NCI-H2081 treated with DMSO at 0.1 percent for 48 hours (cell line): ENCODE results near the gene FN3KRP.
A peak's percentile ranks its signal among the peaks of the same experiment; 100 is the strongest.

ENCODE experiments used
- DNase-seq: peaks from one replicate; lab custom pipeline; 2025; lab: John Stamatoyannopoulos, UW

The FN3KRP gene, protein sequence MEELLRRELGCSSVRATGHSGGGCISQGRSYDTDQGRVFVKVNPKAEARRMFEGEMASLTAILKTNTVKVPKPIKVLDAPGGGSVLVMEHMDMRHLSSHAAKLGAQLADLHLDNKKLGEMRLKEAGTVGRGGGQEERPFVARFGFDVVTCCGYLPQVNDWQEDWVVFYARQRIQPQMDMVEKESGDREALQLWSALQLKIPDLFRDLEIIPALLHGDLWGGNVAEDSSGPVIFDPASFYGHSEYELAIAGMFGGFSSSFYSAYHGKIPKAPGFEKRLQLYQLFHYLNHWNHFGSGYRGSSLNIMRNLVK

DNA sequence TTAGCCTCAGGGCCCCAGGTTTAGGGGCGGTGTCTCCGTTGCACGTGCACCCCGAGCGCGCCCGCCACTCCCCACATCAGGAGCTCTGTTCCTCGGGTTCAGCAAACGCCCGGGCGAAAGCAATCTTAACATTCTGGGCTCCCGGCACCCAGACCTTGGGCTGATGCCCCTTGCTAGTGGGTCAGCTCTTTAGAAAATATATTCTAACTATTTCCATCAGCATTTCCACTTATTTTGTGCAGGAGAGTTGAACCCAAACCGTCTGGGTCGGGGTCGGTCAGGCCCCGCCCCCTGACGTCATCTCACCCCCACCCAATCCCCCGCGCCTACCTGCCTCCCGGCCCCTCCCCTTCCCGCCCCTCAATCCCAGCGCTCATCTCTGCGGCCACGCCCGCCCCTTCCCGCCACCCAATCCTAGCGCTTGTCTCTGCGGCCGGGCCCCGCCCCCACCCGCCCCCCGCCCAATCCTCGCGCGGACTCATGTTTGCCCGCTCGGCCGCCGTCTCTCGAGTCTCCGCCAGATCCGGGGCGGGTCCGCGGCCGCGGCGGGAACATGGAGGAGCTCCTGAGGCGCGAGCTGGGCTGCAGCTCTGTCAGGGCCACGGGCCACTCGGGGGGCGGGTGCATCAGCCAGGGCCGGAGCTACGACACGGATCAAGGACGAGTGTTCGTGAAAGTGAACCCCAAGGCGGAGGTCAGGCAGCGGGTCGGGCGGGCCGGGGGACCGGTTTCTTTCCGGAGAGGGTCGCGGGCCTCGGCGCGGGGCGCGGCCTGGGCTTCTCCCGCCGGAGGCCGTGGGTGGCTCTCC is at the start of gene FN3KRP:
TSS of gene FN3KRP (plus strand) at position 504 of the 808 bp plus-strand sequence. CDS start at position 554, 50 bp downstream.
- DNase-seq = peak; percentile 73

DNA sequence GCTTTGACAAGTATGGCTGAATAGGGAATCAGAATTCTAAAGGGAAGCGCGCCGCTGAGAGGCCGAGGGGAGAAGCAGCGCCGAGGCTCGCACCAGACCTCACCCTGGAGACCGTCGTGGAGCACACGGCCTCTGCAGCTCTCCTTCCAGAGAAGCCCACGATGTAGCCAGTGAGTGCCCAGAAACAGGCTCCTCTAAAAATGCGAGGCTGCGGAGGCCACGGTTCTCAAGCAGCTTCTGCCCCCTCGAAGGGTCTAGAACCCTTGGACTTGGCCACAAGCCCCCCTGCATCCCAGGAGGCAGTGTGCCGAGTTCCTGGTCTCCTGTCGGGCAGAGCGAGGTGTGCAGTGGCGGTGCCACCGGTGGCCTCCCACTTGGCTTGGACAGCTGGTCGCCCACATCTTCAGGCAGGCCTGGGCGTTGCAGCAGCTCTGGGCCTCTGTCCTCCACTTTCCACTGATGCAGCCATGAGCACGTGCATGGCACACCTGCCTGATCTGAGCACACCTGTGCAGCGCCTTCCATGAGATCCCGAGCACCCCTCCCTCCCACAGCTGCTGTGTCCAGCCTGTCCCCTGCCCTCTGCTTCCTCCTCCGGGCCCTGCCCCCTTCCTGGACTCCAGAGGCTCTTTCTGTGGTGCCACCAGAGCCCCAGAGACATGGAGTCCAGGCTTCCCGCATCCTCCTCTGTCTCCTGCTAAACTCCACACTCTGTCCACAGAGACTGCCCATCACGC is 49.4 kb upstream of the FN3KRP start:
- no peak for DNase-seq

DNA sequence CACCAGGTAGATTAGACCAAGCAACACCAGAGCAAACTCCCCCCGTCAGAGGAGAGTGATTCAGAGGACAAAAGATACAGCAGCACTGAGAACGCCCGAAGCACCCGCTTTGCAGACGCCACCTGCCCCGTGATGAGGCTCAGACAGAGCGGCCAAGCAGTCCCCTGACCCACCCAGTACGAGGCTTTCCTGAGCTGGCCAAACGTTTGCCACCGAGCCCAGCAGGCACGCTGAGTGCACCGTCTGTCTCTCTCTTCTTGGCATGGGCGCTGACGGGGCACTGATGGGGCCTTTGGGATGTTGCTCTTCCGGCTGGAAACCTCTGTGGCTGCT is 48.9 kb upstream of the FN3KRP start:
- no peak for DNase-seq

DNA sequence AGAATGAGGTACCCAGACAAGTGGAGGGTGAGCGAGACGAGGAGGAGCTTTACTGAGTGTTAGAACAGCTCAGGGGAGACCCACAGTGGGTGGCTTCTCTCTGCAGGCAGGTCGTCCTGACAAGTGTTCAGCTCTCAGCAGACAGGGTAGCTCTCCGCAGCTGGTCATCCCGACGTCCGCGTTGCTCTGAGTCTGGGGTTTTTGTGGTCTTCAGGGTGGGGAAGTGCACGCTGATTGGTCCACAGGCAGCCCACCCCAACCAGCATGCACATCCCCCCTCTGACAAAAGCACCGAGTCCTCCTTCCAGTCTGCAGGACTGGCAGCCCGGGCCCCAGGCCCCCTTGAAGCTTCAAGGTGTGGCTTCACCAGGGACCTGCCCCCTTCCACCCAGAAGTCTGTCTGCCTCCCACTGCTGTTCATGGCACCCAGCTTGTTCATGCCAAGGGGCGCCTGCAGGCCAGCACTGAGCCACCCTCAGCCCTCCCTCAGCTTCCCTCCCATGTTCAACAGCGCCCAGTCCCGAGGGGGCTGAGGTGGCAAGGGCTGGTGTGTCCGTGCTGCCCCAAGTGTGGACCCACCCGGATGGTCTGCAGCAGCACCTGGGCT is 48.4 kb upstream of the FN3KRP start:
- DNase-seq = no peak

DNA sequence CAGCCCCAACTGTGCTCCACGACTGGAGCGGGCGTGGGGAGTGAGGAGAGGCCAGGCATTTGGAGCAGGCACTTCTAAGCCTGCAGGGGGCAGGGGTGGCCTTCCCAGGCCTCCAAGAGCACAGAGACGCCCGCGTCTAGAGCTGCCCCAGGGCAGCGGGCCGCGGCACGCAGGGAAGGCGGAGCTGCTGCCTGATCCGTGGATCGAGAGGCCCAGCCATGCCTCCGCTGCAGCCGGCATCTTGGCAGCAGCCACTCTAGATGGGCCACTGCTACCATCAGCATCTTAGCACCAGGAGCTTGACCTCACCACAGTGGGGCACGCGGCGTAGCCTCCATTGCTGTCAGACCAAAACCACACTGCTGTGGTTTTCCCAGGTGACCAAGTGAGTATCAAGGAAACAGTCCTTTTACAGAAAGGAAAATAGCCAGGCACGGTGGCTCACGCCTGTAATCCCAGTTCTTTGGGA is 47.8 kb upstream of the FN3KRP start:
- DNase-seq = no peak

DNA sequence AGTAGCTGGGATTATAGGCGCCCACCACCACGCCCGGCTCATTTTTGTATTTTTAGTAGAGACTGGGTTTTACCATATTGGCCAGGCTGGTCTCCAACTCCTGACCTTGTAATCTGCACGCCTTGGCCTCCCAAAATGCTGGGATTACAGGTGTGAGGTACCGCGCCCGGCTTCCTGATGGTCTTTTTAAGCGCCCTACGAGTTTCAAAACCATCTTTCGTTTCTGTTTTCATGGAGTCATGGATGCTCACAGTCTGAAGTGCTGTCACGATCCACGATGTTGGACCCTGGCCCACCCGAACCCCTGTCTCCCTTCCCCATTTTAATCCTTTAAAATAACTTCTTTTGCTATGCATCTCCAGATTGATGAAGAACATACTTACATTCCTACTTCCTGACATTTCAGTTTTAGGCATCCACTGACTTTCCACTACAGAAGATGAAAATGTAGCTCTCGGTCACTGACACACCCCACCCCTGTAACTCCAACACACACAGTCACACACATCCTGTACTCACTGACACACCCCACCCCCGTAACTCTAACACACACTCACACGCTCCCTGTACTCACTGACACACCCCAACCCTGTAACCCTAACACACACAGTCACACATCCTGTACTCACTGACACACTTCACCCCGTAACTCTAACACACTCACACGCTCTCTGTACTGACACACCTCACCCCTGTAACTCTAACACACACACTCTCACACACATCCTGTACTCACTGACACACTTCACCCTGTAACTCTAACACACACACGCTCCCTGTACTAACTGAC is 45.6 kb upstream of the FN3KRP start:
- DNase-seq = no peak

DNA sequence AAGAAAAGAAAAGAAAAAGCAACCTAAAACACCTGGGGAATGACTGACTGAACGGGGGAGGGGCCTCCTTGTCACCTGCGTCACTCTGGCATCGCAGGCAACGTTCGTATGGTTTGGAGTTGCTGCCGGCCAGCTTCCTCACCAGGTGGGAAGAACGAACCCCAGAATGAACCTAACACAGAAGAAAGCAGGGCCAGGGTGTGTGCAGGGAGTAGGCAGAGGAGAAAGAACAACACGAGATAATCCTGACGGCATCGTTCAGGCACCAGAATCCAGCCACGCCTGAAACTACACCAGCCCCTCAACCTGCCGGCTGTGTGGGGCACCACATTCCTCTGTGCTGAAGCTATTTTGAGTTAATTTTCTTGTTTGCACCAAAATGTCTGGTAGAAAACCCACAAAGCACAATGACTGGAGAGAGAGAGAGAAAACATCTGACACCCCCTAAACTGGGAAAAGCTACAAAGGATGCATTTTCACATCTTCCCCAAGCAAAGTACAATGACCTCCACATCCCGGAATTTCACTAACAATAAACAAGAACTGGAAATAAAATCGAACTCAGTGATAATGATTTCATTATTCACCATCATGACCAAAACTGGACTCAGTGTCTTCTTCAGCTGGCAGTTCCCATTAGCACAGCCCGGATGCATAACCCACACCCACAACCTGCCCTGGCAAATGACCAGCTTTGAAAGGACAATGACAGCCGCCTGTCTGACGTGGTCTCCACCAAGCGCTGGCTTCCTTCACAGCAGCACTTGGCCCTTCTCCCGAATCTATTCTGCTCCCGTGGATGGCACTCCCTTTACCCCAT is 41.6 kb upstream of the FN3KRP start:
- DNase-seq = no peak

DNA sequence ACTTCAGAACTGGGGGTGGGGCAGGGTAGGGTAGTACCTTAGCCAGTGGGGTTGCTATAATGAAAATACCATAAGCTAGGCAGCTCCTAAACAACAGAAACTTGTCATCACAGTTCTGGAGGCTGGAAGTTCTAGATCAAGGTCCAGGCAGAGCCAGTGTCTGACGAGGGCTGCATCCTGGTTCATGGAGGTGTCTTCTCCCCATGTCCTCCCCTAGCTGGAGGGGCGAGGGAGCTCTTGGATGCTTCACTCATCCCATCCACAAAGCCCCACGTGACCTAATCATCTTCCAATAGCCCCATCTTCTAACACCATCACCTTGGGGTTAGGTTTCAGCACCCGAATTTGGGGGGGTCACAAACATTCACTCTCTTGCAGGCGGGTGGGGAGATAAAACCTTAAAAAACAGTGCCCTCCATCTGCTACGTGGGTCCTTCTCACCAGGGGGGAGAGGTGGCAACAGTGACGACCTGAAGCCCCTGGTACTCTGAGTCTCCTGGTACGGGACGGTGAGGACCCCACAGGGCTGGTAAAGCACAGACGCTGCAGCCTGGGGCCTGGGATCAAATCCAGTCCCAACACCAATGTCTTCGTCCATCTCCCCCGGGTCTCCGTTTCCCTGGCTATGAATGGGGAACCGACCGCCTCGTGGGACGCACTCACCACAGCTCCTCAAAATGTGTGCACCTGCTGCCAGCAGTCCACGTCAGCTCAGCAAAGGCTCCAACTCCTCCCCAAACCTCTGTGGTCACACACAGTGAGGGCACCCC is 40.8 kb upstream of the FN3KRP start:
- no peak for DNase-seq

DNA sequence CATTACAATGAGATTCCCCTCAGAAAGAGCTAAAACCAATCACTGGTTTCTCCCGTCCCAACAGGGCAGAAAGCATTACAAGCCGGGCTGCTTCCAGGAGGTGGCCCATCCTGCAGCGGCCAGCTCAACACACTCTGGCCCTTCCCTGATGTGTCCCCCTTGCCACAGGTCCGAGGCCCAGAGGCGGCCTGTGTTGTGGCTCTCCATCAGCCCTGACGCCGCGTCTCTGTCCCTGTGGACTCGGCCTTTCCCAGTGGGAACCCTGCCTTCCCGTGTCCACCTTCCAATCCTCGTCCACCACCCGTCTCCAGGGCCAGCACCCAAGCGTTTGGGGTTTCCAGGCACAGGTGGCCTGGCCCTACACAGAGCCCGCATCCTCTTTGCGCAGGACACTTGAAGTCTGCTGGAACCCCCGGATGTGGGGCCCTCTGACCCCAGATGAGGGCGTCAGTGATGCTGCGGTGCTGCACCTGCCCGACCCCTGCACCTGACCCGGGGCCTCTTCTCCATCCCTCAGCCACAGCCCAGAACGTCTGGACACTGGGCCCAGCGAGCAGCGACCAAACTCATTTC is 39.1 kb upstream of the FN3KRP start:
- DNase-seq = no peak

DNA sequence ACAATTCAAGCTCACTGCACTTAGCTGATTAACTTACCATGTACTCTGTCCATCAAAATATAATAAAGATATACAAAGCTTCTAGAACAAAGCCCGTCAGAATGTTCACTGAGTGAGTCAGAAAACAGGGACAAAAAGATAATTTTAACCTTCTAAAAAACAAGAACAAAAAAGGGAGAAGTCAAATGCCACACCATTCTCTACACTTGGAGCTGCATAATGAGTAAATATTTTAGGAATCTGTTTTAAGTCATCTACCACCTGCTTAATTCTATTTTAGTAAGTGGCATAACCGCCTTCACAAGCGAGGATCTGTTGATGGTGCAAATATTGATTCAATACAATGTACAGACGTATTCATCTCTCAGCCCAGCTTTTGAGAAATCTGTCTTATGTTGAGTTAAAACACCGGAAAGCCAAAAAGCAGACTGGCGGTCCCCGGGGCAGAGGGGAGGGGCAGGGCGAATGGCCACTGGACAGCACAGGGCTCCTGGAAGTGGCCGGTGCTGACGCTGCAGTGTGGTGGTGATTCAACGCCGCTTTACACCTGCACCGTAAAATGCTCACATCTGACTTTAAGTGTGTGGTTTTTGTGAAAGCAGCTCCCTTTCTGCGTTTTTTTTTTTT is 38.1 kb upstream of the FN3KRP start:
- DNase-seq = no peak

DNA sequence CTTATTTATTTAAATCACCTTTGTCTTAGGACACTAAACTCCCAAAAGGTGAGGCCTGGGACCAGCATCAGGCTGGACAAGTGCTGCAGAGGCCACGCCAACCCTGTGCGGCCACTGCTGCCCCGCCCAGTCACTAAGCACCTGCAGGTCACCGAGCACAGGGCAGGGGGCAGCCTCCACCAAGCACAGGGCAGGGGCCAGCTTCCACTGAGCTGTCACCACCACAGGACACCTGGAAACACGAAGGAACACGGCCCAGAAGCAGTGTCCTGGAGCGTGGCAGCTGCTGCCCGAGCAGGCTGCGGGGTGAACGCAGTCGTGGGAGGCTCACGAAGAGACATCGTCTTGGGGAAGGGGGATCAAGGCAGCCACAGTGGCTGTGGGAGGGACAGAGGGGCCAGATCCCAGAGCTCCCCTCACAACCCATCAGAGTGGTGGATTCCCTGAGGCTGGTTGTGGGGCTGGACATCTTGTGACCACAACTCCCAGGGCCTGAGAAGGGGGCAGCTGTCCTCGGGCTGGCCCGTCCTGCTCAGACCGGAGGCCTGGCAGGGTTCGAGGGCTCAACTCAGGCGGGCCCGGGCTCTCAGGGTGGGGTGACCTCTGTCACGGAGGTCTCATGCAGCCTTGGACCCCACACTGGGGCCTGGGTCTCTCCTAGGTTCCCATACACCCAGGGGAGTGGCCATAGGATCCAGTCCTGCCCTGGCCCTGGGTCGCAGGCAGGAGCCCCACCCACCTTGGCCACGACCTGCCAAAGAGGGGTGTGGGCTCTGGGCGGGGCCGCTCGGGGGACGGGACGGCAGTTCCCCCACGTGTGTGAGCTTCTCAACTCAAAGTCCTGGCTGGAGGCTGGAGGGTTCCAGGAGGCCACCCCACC is 36.7 kb upstream of the FN3KRP start:
- DNase-seq = no peak

DNA sequence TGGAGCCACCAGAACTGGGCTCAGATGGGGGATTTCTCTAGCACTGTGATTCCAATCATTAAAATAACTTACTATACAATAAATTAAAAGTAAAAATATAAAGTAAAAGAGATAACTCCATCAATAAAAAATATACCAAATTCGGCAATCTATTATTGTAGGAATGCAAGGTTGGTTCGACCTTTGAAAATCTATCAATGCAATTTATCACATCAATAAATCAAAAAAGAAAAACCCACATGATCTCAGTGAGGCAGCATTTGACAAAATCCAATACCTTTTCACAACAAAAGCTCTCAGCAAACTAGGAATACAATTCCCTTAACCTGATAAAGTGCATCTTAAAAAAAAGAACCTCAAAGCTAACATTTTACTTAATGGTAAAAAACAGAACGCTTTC is 35.0 kb upstream of the FN3KRP start:
- no peak for DNase-seq

DNA sequence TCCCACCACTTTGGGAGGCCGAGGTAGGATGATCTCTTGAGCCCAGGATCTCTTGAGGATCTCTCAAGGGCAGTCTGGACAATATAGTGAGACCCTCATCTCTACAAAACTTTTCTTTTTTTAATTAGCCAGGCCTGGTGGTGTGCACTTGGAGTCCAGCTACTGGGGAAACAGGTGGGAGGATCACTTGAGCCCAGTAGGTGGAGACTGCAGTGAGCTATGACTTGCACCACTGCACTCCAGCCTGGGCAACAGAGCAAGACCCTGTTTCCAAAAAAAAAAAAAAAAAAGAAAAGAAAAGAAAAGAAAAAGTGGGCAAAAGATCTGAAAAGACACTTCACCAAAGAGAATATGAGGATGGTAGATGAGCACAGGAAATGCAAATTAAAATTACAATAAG is 33.0 kb upstream of the FN3KRP start:
- DNase-seq = no peak

DNA sequence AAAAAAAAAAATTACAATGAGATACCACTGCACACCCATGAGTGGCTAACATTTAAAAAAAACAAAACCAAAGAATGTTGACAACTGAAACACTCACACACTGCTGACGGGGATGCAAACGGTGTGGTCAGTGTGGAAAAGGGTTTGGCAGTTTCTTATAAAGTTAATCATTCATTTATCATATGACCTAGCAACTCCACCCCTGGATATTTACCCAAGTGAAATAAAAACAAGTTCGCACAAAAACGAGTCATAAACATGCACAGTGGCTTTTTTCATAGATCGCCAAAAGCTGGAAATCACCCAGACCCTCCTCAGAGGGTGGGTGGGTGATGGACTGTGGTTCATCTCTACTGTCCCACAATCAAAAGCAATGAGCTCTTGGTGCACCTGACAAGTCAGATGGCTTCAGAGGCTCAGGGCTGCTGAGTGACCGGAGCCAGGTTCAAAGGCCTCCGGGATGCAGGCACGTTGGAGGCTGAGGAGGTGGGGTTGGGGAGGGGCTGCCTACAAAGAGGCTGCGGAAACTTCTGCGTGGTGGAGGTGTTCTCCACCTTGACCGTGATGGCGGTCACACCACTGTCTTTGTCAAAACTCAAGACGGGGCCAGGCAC is 32.2 kb upstream of the FN3KRP start:
- DNase-seq = no peak

DNA sequence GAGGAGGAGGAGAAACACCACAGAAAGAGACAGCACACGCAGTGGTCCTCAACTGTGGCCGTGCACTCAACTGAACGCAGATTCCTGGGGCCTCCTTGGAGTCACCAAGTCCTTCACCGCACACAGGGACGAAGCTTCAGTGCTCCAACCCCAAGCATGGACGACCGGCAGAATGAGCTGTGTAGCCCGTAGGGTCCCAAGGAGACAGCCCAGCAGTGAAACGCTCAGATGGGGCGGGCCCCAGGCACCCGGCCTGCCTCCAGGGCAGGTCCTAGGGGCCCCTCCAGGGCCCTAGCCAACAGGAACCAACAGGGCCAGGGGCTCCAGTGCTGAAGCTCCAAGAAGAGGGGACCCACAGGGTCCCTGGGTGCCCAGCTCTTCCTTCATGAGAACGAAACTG is 31.2 kb upstream of the FN3KRP start:
- no peak for DNase-seq

DNA sequence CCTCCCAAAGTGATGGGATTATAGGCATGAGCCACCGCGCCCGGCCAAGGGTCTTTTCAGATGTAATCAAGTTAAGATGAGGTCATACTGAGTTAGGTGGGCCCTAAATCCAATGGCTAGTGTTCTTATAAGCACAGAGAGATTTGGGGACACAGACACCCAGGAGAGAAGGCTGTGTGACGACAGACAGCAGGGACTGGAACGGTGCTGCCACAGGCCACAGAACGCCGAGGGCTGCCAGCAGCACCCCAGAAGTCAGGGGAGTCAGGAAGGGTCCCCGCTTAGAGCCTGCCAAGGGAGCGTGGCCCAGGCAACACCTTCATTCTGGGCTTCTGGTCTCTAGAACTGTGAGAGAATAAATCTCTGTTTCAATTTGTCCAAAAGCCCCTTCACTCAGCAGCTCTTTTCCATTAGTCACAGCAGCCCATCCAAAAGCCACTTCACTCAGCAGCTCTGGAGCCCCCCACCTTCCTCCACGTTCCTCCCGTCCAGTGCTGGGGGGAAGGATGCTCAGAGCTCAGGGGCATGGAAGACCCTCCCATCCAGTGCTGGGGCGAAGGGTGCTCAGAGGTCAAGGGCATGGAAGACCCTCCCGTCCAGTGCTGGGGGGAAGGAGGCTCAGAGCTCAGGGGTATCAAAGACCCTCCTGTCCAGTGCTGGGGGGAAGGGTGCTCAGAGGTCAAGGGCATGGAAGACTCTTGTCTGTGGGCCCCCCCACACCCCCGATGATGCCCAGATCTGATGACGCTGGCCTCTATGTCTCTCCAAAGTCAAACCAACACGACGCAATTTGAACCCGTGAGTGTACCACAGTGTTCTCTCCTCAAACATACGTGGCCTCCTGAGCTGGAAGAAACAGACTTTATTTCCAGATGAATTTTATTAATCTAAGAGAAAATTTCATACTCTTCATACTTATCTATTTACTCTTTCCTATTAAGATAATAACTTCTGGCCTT is 29.9 kb upstream of the FN3KRP start:
- no peak for DNase-seq
